ENCODE data around the gene CTSZ.

The CTSZ gene

DNA sequence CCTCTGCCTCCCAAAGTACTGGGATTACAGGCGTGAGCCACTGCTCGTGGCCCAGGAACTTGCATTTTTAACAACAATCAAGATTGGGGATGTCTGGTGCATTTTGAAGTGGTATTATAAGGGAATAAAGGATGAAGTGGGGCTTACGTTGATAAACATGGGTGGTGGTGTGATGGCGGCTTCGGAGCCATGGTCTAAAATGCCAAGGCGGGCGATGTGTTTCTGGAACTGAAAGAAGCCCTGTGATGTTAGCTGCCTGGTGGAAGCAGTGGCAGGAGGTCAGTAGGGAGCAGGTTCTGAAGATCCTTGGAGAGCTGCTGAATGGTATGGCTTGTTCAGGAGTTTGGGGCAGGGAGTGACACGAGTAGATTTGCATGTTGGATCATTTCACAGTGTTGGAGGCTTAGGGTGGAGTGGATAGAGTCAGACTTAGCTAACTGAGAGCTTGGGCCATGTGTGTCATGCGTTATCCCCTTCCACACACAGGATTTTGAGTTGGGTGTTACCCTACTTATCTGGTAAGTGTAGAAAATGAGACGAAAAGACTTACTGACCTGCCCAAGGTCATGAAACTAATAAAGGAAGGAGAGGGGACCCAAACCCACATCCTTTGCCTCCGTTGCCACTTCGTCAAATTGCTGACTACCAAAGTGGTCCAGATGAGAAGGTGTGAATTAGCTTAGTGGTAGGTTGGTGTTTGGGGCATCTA, 24.5 kb downstream of the CTSZ start:
- DNase-seq: no peak
- peaks cover 8% of the 10 kb centered on the region for H3K36me3 ChIP-seq (replicated peaks)
- H3K27me3 ChIP-seq (replicated peaks): no peaks in the 10 kb centered on the region
- H3K4me3 ChIP-seq (ENCODE audit: low read depth, low read length): no peak overlapping the region
- TF ChIP-seq, protein P1, sequence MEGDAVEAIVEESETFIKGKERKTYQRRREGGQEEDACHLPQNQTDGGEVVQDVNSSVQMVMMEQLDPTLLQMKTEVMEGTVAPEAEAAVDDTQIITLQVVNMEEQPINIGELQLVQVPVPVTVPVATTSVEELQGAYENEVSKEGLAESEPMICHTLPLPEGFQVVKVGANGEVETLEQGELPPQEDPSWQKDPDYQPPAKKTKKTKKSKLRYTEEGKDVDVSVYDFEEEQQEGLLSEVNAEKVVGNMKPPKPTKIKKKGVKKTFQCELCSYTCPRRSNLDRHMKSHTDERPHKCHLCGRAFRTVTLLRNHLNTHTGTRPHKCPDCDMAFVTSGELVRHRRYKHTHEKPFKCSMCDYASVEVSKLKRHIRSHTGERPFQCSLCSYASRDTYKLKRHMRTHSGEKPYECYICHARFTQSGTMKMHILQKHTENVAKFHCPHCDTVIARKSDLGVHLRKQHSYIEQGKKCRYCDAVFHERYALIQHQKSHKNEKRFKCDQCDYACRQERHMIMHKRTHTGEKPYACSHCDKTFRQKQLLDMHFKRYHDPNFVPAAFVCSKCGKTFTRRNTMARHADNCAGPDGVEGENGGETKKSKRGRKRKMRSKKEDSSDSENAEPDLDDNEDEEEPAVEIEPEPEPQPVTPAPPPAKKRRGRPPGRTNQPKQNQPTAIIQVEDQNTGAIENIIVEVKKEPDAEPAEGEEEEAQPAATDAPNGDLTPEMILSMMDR (IDR thresholded peaks at IDR 0.05; ENCODE audit: low read depth, low read length, missing control alignments): no peak
- in situ Hi-C loops (cut with HindIII; ENCODE audit: low pct_ligation_motif_present, low sequenced_read_pairs): no loop called here
- no peak overlapping the region for H3K27ac ChIP-seq

DNA sequence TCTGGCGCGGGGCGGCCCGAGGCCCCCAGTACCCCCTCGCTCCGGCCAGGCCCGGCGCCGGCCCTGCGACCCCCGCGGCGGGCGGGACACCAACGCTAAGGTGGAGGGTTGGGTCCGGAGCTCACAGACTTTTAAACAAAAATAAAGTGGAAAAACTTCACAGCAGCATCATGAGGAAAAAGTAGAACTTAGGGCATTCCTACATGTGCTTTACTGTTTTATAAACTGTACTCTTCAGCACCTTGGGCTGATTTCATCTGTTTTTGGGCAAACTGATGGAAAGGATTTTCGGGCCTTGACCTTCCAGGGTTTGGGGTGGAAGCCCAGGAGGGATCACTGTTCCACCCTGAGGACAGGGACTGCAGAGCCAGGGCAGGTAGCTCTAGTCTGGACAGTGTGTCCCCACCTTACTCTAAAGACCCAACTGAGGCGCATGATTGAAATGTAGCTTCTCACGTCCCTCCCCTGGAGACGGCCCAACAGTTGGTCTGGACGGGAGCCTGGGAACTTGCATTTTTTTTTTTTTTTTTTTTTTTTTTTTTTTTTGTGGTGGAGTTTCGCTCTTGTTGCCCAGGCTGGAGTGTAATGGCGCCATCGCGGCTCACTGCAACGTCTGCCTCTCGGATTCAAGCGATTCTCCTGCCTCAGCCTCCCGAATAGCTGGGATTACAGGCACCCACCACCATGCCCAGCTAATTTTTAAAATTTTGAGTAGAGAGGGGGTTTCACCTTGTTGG, 25.3 kb downstream of the CTSZ start:
- H3K27me3 ChIP-seq (replicated peaks): no peaks in the 10 kb centered on the region
- DNase-seq: no peak
- TF ChIP-seq, protein P1 (IDR thresholded peaks at IDR 0.05; ENCODE audit: low read depth, low read length, missing control alignments): no peak
- in situ Hi-C loops (cut with HindIII; ENCODE audit: low pct_ligation_motif_present, low sequenced_read_pairs): no loop called here
- H3K4me3 ChIP-seq (ENCODE audit: low read depth, low read length): peak overlapping the region; percentile 74
- peak overlapping the region; percentile 72 for H3K27ac ChIP-seq
- H3K36me3 ChIP-seq (replicated peaks): peaks cover under 1% of the 10 kb centered on the region

DNA sequence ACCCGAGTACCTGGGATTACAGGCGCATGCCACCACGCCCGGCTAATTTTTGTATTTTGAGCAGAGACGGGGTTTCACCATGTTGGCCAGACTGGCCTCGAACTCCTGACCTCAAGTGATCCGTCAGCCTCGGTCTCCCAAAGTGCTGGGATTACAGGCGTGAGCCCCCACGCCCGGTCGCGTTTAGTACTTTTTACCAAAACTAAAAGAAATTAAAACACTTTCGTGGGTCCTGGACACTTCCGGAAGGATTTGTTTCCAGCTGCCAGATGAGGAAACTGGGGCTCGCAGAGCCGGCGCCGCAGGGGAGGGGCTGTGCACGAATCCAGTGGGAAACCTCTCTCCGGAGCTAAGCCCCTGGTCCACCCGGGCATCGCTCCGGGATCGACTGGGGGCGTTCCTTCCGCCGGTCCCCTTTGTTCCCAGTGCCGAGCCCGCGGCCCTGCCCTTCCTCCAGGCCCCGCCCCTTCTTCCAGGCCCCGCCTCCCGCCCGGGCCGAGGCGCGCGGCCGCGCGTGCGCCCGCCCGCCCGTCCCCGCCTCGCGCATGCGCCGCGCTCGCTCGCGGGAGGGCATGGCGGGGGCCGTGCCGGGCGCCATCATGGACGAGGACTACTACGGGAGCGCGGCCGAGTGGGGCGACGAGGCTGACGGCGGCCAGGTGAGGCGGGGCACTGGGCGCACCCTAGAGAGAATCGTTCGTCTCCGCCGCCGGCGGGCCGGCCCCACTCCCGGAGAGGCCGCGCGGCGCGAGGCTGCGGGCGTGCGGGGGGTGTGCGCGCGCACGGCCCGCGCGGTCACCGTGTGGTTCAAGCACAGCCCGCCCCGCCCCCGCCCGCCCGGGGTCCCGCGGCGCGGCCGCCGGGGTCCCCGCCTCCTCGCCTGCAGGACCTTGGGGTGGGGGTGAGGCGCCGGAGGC, 26.1 kb downstream of the CTSZ start, which contains the start of gene NELFCD:
Gene NELFCD, plus strand, starts transcription at position 546 of the 917 bp plus-strand sequence. Its CDS starts 54 bp downstream, at position 600.
- in situ Hi-C loops (cut with HindIII; ENCODE audit: low pct_ligation_motif_present, low sequenced_read_pairs): no loop called here

DNA sequence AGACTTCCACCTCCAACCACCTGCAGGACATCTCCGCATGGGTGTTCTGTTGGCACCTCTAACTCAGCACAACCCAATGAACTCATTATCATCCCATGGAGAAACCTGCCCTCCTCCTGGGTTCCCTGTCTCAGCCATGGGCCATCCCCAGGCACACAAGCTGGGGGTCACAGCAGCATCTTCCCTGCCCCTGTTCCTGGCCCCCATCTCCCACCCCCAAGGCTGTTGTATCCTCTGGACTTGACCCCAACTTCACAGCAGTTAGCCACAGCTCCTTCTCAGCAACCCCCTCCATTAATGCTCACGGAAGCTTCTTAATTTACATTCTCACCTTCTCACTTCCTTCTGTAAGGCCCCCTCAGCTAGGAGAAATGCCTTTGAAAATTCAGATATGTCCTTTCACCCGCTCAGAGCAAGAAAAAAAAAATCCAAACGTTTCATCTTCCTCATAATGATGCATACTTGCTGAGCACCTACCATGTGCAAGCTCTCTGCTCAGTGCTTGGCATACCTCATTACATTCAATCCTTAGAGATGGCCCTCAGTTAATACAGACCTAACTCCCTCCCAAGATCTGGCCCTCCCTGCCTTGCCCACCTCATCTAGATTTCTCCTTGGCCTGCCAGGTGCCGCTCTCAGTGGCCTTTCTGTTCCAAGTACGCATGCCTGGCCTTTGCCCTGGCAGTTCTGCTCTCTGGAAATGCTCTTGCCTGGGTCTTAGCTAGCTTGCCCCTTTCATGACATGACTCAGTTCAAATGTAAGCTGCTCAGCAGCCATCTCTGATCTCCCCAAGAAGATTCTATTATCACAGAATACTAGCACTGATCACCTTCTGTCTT, 28.5 kb downstream of the CTSZ start:
- no peaks in the 10 kb centered on the region for H3K36me3 ChIP-seq (replicated peaks)
- TF ChIP-seq, protein P1 (IDR thresholded peaks at IDR 0.05; ENCODE audit: low read depth, low read length, missing control alignments): no peak
- no peak for DNase-seq
- in situ Hi-C loops (cut with HindIII; ENCODE audit: low pct_ligation_motif_present, low sequenced_read_pairs): no loop called here
- no peaks in the 10 kb centered on the region for H3K27me3 ChIP-seq (replicated peaks)
- no peak overlapping the region for H3K4me3 ChIP-seq (ENCODE audit: low read depth, low read length)
- no peak overlapping the region for H3K27ac ChIP-seq

More for the DNA sequence above, 26.1 kb downstream of the CTSZ start, which contains the start of gene NELFCD:
- Histone ChIP-seq H3K27me3 (replicated peaks) (no peaks in the 10 kb centered on the region), H3K36me3 (replicated peaks) (no peaks in the 10 kb centered on the region), H3K4me3 (ENCODE audit: low read depth, low read length) (peak within 1 kb of the TSS; percentile 74), H3K27ac (peak within 1 kb of the TSS; percentile 72)
- TF ChIP-seq, protein P1 (IDR thresholded peaks at IDR 0.05; ENCODE audit: low read depth, low read length, missing control alignments): no peak
- peak; percentile 54 for DNase-seq

Measured in brain microvascular endothelial cell (primary cell).